ENCODE data around the gene LCN9.

GRCh38 chr9:135660407-135660806 lies 2.7 kb upstream of the LCN9 start:
- TF ChIP-seq CTCF (IDR thresholded peaks at IDR 0.05; ENCODE audit: insufficient read depth, low read length) (no peak), SPI1 (IDR thresholded peaks at IDR 0.05; ENCODE audit: borderline replicate concordance, low read depth) (no peak), POLR2AphosphoS5 (IDR thresholded peaks at IDR 0.05; ENCODE audit: low read depth) (no peak)

Measured in HL-60 (cell line).